Stimulated activated CD8-positive, alpha-beta memory T cell treated with anti-CD3 and anti-CD28 coated beads, Interleukin-4, amount 100 ng/mL, for 24 hours (primary cell): ENCODE measurements around the gene FDCSP.
"Not testable (repeated sequence)": the region's sequence is repeated elsewhere in the genome, so short reads cannot be mapped to it uniquely, and the experiment has no call there.

ENCODE experiments used
- DNase-seq: peaks from one replicate; pipeline ENCODE4 v3.0.0-alpha.2; 2020; ENCODE audit warnings: low read depth

The FDCSP gene

DNA sequence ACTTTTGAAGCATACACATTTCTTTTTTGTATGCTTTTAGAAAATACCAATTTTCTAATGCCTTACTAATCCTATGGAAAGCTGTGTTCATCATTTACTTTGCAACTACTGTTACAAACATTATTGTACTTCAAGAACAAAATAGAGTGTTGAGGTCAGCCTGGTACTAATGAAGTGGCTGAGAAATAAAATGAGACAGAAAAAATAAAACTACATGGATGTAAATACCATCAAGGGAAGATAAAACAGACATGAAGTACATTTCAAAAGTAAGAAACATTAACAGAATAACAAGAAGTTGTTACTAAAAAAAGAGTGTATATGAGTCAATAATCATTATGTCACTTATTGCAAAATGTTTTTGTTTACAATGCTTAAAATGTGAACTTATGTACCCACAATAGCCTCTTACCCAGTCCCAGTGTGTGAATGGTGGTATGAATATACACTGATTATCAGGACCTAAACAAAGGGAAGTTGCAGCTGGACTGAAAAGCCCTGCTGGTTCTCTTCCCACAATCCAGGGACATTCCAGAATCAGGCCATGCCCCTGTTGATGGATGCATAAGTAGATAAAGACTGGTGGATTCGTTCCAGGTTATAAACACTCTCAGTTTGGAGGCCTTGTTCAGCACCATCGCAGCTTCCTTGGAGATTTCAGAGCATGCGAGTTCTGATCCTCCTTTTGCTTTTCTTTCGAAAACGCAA is 14.1 kb downstream of the FDCSP start:
- DNase-seq = no peak

DNA sequence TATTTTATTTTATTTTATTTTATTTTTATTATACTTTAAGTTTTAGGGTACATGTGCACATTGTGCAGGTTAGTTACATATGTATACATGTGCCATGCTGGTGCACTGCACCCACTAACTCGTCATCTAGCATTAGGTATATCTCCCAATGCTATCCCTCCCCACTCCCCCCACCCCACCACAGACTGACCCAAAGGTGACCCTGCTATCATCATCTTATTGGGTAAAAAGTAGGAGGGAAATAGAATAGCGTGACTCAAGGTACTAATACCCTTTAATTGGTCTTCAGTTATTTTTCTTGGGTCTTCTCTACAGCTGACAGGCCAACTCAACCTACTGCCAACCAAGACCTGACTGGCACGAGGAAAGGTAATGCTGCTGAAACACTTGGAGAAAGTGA is 16.4 kb downstream of the FDCSP start, which contains the start of gene CSN3:
CSN3 (plus strand) TSS at position 301 of the 400 bp plus-strand sequence. CDS start 2,223 bp downstream, outside the sequence.
- not testable (repeated sequence) for DNase-seq

DNA sequence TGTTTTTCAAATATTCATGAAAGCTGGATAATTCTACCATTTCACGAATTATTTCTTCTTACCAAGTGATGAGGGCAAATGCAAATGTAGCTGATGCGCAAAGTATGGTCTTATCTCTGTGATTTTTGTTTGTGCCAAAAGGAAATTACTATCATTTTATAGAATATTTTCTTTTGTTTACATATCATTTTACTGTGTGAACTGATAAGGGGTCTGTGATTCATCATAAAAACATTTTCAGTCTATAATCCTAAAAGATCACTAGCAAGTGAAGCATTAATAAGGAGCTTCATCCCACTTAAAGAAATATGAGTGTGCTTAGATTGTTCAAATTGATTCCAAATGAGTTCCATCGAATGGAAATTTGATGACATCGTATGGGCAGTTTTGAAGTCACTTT is 17.2 kb downstream of the FDCSP start:
- no peak for DNase-seq

DNA sequence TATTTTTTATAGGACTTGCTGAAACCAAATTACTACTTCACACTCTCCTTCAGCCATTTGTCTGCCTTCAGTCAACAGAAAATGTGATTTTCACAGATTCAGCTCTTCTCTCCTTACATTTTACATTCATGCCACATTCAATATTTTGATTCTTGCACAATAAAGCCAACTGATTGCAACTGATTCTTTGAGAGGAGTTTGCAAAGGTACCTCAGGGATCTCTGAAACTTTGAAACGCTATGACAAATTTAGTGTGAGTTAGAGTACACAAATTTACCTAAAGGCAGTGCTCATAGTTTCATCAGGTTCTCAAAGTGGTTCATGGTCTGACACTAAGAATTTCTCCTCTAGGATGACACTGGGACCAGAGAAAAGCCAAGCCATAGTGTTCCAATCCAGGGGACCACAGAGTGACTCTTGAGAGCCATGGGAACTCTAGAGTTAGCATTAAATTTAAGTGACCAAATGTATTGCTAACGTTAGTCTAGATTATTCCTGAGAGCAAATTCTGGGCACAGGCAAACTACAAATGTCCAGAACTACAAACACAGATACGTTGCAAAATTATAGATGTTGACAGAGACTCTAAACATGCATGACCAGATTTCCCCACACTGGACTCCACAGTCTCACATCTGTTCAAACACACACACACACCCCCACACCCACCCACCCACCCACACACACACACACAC is 25.5 kb downstream of the FDCSP start:
- DNase-seq = no peak

DNA sequence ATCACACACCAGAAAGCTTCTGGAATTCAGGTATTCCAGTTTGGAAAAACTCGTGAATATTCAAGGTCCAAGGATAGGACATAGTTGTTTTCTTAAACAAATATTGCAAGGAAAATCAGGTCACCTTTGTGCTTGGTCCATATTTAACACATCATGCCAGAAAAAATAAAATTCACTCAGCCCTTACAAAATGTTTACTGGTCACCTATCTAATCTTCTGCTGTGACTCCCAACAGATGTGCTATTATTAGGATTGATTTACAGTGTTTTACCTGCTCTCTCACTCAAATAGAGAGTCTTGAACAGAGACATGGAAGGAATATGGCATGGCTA is 26.0 kb downstream of the FDCSP start:
- no peak for DNase-seq

DNA sequence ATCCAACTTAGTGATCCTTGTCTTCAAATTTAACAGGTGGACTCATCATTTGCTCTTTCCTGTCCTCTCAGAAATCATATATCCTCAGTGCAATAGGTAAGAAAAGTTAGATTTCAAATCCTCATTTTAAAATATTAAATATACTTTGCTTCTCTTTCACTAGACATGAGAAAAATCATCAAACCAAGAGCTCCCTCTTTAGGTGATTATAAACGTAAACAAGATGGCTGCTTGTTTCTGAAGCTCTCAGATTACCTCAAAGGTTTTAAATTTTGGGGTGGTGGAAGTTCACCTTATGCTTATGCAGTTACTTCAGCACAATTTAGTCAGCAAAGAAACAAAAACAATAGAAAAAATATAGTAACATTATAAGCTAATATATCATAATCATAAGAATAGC is 43.8 kb downstream of the FDCSP start:
- DNase-seq = no peak

DNA sequence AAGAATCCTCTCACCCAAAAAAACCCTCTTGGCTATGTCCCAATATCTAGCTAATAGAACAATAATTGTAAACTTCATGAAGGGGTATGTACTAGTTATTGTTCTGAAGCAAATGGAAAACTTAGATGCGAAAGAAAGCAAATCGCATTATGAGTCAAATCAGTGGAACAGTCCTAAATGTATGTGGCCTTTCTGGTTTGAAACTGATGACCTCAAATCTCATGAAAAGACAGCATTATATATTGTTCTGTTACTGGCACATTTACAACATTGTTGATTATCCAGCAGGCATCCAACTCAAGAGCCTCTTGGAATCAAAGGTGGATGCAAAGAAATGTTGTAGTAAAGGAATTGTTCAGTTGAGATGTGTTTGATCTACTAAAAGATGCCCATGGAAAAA is 51.2 kb downstream of the FDCSP start:
- no peak for DNase-seq

DNA sequence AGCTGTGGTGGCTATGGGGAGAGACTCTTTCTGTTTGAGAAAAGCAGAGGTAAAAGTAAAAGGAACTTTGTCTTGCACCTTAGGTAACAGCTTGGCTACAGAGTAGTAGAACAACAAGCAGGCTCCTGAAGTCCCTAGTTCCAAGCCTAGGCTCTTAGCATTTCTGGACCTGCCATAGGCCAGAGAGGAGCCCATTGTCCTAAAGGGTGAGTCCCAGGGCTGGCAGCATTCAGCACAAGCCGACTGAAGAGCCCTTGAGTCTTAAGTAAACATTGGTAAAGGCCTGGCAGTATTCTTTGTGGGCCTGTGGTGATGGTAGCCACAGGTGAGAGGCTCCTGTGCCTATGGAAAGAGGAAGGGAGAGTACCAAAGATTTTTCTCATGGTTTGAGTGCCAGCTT is 54.6 kb downstream of the FDCSP start:
- no peak for DNase-seq
